IPS-18c (cell line): ENCODE measurements around the gene DKK1.

Source experiments
- H3K4me3 ChIP-seq: 2 replicates; pipeline ENCODE4 v1.7.0; 2013; ENCODE audit warnings: low read depth, mild to moderate bottlenecking, low read length, moderate library complexity; ENCODE audit not compliant: insufficient read depth
- H3K9me3 ChIP-seq: one replicate; pipeline ENCODE4 v1.6.1; 2013; ENCODE audit warnings: mild to moderate bottlenecking, low read length, moderate library complexity; ENCODE audit not compliant: control insufficient read depth, insufficient read depth

The DKK1 gene

DNA sequence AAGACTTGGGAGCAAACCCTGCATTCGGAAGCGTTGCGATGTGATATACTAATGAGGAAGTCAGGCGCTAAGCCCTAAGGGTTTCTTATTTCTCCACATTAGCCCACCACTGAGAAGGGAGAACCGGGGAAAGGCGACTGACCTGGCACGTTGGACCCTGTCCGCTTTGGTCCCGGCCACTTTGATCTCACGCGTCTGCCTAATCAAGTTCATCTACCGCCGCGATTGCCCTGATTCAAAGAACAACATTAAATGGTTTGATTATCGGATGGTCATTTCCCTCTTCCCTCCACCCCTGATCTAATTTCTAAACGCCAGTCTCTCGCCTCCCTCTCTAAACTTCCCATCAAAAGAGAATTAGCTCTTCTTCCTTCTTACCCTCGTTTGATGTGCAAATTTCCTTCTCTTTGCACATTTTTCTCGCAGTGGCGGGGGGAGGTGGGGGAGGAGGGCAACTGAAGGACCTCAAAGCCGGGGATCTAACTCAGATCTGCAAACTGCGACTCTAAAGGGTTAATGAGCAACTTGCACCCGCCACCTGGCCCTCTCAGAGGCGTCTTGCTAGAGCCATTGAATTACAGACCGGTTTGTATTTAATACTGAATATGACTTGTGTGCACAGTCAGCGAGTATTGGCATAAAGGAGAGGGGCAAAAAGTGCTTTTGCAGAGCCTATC, 687 bp upstream of the DKK1 start:
- H3K9me3 ChIP-seq: no peaks in the 10 kb centered on the region
- peak overlapping the region; percentile 64 for H3K4me3 ChIP-seq

DNA sequence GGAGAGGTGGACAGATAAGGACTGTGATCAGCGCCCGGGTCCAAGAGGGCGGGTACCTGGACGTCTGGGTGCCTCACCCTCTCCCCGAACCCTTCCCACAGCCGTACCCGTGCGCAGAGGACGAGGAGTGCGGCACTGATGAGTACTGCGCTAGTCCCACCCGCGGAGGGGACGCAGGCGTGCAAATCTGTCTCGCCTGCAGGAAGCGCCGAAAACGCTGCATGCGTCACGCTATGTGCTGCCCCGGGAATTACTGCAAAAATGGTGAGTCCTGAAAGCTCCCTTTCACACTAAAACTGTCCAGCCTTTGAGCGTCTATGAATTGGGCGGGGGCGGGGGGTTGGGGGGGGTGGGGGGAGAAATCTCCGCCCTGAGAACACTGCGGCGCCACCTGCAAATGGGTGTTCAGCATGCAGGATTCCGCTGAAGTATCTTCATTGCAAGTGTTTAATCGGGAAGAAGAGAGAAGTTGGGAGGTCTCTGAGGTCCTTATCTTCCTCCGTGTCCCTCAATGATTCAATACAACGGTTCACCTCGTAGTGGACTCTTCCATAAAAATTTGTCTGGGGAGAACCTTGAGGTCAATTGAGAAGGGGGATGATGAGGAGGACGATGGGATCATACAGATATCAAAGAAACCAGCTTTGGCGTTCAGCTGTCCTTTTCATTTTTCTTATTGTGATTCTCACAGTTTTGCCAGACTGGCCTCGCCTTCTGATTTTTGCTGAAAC, 906 bp downstream of the DKK1 start:
- Histone ChIP-seq H3K4me3 (peak overlapping the region; percentile 64), H3K9me3 (no peaks in the 10 kb centered on the region)

DNA sequence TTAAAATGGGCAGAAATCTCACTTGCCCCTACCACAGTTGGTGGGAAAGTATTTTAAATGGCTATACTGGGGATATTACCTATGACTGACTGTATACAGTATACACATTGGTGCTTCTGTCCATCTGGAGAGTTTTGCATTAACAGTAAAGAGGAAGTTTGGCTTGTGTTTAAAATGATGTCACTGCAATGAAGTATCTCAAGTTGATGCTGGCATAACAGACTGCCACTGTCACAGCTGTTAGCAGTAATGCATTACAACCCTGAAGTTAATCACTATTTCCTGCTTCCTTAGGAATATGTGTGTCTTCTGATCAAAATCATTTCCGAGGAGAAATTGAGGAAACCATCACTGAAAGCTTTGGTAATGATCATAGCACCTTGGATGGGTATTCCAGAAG, 1.9 kb downstream of the DKK1 start:
- Histone ChIP-seq H3K9me3 (no peaks in the 10 kb centered on the region), H3K4me3 (no peak overlapping the region)

DNA sequence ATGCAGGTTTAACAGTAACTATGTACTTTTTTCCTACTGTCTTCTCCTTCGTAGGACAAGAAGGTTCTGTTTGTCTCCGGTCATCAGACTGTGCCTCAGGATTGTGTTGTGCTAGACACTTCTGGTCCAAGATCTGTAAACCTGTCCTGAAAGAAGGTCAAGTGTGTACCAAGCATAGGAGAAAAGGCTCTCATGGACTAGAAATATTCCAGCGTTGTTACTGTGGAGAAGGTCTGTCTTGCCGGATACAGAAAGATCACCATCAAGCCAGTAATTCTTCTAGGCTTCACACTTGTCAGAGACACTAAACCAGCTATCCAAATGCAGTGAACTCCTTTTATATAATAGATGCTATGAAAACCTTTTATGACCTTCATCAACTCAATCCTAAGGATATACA, 2.4 kb downstream of the DKK1 start:
- Histone ChIP-seq H3K4me3 (no peak overlapping the region), H3K9me3 (no peaks in the 10 kb centered on the region)

DNA sequence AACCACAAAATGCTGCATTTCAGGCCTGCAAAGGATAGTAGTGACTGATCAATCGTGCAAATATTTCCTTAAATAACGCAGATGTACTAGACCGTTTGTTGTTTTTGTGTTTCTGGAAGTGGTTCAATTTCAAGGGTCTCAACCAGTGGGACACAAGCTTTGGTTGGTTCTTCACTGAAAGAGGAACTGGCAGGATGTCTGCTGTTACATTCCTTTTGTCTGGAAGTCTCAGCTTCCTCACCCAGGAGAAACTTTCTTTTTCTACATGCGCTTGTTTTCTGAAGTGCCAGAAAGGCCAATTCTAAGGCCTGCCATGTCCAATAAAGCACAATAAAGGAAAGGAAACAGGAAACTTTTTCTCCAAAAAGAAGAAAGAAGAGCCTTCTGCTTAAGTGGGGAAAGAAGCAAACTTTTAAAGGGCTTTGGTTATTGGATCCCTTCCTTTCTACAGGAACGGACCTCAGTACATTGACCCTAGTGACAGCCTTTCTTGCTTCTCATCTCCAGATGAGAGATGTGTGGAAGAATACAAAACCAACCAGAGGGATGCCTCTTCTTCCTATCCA, 4.1 kb downstream of the DKK1 start:
- H3K4me3 ChIP-seq: no peak overlapping the region
- H3K9me3 ChIP-seq: no peaks in the 10 kb centered on the region

DNA sequence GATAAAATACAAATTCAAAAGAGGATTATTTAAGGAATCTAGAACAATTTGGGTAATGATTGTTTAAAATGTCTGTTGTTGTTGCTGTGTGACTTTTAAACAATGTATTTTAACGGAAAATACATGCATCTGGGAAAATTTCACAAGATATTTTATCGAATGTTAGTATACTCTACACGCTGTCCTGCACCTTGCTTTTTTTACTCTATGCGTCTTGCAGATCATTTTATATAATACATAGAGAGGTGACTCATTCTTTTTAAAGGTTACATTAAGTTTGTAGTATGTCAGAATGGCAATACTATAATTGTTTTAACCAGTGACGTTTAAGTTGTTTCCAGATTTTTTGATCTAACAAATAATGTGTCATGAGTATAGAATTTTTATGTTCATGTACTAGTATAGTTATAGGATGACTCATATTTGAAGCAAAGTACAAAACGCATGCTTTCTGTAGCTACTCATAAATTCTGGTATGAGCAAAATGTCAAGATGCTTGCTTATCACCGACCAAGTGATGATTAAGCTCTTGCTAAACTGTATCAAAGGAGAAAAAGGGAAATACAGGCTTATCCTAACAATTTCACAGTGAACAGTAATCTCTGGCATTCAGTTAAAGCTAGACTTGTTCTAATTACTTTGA, 4.9 kb downstream of the DKK1 start:
- Histone ChIP-seq H3K4me3 (no peak overlapping the region), H3K9me3 (no peaks in the 10 kb centered on the region)

DNA sequence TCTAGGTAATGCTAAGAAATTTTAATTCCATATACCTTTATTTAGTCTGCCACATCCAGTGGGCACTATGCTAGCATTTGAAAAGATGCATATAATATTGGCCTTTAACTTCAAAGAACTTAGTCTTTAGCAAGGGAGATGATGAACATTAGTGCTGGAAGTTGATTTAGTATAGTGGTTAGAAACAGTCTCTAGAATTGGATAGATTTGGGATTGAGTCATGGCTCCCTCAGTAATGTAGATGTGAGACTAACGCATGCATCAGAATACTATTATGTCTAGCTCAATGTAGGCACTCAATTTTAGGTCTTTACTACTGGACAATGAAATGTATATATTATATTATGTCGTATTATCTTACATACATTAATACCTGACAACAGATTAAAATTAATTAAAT, 5.8 kb downstream of the DKK1 start:
- Histone ChIP-seq H3K9me3 (no peaks in the 10 kb centered on the region), H3K4me3 (no peak overlapping the region)

DNA sequence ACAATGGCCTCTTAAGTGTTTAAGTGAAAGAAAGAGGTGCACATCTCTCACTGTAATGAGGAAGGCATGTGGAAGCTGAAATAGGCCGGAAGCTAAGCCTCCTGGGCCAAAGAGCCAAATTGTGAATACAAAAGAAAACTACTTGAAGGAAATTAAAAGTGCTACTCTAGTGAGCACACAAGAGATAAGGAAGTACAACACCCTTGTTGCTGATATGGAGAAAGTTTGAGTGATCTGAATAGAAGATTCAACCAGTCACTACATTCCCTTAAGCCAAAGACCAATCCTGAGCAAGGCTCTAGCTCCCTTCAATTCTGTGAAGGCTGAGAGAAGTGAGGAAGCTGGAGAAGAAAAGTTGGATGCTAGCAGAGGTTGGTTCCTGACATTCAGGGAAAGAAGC, 8.2 kb downstream of the DKK1 start:
- Histone ChIP-seq H3K4me3 (no peak overlapping the region), H3K9me3 (peaks cover 2% of the 10 kb centered on the region)

DNA sequence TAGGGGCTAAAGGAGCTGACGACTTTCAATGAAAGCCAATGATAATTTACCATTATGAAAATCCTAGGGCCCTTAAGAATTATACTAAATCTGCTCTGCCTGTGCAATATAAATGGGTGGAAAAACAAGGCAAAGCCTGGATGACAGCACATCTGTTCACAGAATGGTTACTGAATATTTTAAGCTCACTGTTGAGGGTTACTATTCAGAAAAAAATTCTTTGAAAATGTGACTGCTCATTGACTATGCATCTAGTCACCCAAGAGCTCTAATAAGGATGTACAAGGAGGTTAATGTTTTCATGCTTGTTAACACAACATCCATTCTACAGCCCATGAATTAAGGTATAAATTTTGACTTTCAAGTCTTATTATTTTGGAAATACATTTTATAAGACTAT, 8.9 kb downstream of the DKK1 start:
- H3K9me3 ChIP-seq: peaks cover 2% of the 10 kb centered on the region
- no peak overlapping the region for H3K4me3 ChIP-seq

DNA sequence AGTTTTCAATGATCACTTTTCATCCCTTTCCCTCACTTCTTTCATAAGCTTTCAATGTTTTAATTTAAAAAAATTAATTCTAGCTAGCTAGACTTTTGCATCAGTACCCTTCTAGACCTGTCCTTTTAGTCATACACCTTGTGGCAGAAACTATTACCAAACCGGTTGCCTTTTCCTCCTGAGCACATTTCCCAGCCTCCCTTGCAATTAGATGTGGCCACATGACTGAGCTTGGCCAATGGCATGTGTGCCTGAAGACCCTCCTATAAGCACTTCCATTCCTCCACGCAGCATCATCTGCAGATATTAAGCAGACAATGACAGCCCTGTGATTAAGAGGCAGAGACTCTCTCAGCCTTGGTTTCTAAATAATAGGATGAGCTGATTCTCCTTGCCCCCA, 12.3 kb downstream of the DKK1 start:
- peaks cover 2% of the 10 kb centered on the region for H3K9me3 ChIP-seq
- H3K4me3 ChIP-seq: no peak overlapping the region

DNA sequence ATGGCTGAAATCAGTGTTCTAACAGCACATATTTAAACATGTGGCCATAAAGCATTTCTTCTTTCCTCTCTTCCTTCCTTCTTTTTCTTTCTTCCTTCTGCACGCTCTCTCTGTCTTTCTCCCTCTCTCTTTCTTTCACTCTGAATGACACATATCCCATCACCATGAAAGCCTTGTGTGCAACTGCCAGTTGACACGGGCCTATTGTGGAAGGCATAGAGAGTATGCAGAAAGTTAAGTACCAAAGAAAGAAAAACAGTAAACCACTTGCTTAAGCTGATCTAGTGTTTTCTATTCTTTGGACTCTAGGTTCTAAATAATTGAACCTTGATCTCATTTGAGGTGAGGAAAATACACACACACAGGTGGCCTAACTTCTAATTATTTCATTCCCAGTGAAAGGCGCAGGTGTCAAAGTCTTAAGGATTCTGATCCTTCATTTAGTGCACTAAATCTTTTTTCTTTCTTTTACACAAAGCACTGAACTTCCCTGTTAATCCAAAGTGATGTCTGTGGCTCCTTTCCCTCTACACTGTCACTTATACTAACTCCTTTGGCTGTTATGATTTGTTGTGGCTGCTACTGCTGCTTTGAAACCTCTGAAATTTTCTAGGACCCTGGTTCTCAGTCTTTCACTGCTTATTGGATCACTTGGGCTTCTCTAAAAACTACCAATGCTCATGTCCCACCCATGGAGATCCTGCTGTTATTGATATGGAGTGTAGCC, 17.7 kb downstream of the DKK1 start:
- Histone ChIP-seq H3K4me3 (no peak overlapping the region), H3K9me3 (no peaks in the 10 kb centered on the region)

DNA sequence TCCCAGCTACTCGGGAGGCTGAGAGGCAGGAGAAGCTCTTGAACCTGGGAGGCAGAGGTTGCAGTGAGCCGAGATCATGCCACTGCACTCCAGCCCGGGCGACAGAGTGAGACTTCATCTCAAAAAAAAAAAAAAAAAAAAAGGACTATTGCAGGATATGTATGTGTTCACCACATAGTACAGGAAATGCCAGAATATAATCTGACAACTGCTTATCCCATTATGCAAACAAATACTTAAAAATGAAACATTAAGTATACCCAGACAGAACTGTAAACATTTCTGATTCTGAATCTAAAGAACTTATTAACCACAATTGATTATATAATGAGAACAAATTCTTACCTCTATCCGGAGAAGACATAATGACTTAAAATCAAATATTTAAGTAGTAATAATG, 18.7 kb downstream of the DKK1 start:
- no peak overlapping the region for H3K4me3 ChIP-seq
- H3K9me3 ChIP-seq: no peaks in the 10 kb centered on the region

DNA sequence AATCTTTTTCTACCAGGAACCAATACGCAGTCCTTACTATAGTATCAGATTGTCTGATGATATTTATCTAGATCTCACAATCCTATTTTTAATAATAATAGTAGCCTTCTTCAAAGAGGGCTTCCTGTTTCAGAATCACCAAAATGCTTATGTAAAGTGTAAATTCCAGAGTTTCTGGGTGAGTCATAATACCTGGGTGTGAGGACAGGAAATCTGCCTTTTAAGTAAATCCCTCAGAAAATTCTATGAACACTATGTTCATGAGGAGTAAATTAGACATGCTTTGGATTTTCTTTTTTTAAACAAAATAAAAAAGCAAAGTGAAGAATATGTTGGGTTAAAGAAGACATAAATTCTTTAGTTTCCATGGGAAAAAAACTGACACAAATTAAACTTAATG, 20.5 kb downstream of the DKK1 start:
- Histone ChIP-seq H3K9me3 (no peaks in the 10 kb centered on the region), H3K4me3 (no peak overlapping the region)

DNA sequence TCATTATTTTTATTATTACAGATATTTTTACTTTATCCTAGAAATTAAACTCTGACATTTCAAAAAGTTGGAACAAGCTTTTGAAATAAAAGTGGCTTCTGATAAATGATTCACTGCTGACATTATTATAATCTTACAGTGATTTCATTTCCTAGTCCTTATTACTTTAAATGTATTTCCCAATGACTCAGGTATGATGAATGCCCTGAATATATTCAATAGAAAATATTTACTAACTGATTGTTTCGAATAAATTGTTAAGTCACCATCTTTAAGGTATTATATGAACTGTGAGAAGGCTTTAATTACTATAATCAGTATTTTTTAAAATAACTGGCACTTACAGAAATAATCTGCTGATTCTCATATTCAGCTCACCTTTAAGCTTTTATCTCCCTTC, 21.6 kb downstream of the DKK1 start:
- no peak overlapping the region for H3K4me3 ChIP-seq

DNA sequence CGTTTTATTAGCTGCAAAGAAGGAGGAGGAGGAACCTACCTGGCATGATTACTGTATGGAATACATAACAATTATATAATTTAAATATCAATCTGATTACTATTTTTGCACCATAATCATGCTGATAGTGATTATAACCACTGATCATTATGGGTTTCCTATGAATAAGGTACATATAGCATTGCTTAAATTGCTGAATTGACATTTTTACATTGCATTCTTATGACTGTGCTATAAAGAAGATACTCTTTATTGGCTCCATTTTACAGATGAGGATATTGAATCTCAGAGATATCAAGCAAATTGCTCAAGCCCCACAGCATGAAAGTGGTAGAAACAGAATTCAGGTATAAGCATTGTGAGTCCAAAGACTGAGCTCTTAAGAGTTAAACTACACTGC, 23.1 kb downstream of the DKK1 start:
- Histone ChIP-seq H3K9me3 (no peaks in the 10 kb centered on the region), H3K4me3 (no peak overlapping the region)

More for the DNA sequence above, 21.6 kb downstream of the DKK1 start:
- no peaks in the 10 kb centered on the region for H3K9me3 ChIP-seq

DNA sequence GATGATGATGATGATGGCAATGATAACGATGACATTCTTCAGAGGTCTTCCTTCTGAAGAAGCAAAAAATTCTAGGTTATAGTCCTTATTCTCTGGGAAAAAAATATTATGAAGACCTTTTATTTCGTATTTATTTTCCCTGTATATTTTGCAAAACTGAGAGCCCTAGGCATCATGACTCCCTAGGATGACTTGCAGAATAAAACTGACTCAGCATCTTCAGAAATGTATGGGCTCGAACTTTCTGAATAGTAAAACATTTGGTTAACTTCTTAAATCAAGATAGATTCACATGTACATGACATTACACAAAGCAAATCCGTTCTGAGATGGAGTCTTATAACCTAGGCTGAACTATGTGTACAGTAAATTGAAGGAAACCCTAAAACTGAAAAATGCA, 29.4 kb downstream of the DKK1 start:
- no peaks in the 10 kb centered on the region for H3K9me3 ChIP-seq
- no peak overlapping the region for H3K4me3 ChIP-seq
